HG03571 (cell line): Measurements from ENCODE around the gene MLLT1.

Source experiments
- ATAC-seq: cut with Tn5 transposase; IDR thresholded peaks from one replicate; pipeline ENCODE4 v1.9.1; 2021; ENCODE audit not compliant: unreplicated experiment

Gene MLLT1

DNA sequence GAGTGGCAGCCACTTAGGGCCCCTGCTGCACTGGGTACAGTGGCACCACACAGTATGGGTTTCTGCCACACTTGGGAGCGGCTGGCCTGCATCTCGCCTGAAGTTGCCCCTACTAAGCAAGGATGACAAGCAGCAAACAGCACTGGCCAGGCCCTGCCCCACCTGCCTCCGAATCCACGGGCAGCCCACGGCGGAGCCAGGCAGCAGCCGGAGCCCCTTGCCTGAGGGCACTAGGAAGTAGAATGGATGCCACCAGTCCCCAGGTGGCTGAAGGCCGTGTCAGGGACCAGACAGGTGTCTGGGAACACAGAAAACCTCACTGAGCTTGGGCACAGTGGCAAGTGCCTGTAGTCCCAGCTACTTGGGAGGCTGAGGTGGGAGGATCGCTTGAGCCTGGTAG lies 19.4 kb downstream of the MLLT1 start:
- ATAC-seq, result no peak

DNA sequence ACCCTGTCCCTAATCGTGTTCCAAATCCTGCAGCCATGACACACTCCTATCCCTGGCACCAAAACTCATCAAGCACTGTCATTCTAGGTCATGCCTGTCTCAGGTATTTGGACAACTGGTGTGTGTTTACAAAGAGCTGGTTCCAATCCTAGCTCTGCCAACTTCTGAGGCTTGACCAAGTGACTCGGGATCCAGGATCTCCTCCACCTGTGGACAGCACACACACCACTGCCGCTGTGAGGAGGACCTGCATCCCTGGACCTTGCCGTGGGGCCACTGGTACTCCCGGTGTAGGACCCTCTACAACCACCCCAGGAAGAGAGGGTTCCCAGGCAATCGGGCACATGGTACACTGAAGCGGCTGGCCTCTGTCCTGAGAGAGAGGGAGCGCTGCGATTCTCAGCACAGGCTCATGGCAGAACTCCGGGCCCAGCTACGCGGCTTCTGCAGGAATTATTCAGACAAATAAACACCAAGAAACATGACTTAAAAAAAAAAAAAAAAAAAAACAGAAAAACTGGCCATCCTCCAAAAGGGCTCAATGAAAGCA lies 20.4 kb downstream of the MLLT1 start:
- no peak for ATAC-seq

DNA sequence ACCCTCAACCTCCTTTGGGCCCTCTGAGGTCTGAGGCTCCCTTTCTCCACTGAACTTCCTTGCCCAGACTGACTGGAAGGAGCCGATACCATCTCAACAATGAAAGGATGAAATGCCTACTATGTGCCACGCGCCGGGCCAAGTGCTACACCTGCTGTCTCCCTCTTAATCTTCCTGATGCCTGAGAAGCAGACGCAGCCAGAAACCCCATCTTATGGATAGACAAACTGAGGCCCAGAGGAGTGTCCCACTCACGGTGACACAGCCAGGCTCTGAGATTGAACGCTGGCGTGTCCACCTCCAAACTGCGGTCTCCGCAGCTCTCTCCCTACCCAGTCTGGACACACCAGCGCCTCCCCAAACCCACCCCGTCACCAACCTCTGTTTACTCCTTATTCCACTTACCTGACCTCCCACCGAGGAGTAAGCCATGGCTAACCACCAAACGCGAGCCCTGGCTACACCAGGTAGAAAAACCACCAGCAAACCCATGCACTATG lies 20.9 kb downstream of the MLLT1 start:
- ATAC-seq, result no peak

DNA sequence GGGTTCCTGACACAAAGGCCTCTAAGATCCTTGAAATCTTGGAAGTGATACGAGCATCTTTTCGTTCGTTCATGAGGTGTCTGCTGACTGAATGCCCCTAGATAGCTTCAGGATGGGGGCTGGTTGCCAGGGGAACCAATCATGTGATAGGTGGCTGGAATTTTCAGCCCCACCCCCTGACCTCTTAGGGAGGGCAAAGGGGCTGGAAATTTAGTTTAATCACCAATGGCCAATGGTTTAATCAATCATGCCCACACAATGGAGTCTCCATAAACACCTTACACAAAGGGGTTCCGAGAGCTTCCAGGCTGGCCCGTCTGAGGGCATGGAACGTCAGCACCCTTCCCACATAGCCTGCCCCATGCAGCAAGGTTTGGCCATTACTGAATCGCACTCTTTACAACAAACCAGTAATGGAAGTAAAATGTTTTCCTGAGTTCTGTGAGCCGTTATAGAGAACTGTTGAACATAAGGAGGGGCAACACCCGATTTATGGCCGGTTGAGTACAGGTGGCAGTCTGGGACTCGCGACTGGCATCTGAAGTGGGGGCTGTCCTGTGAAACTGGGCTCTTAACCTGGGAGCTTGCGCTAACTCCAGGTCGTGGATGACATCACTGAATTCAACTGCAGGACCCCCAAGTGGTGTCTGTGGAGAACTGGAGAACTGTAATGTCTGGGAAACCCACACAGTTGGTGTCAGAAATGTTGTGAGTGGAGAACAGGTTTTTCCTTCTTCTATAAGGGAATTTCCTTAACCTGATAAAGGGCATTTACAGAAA lies 25.6 kb downstream of the MLLT1 start:
- ATAC-seq, result no peak

DNA sequence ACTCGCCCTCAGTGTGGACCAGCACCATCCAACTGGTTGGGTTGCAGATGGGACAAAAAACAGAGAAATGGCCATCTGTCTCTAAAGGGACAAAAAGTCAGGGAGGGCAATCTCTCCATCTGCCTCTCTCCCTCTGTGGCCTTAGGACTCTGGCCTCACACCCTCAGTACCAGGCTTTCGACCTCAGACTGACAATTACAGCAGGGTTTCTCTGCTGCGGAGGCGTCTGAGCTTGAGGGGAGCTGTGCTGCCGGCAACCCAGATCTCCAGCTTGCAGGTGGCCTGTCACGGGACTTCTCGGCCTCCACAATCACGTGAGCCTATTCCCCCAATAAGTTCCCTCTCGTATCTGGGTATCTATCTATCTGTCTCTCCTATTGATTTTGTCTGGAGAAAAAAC lies 27.7 kb downstream of the MLLT1 start:
- ATAC-seq, result no peak

DNA sequence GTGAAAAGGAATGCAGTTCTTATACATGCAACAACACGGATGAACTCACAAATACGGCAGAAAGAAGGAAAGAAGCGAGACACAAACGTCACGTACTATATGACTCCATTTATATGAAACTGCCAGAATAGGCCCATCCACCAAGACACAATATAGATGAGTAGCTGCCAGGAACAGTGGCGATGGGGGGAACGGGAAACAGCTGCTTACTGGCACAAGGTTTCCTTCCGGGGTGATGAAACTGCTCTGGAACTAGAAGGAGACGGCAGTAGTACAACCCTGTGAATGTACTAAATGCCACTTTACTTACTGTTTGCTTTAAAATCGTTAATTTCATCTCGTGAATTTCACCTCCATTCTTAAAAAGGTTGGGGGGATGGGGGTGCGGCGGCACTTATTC lies 28.9 kb downstream of the MLLT1 start:
- no peak for ATAC-seq

DNA sequence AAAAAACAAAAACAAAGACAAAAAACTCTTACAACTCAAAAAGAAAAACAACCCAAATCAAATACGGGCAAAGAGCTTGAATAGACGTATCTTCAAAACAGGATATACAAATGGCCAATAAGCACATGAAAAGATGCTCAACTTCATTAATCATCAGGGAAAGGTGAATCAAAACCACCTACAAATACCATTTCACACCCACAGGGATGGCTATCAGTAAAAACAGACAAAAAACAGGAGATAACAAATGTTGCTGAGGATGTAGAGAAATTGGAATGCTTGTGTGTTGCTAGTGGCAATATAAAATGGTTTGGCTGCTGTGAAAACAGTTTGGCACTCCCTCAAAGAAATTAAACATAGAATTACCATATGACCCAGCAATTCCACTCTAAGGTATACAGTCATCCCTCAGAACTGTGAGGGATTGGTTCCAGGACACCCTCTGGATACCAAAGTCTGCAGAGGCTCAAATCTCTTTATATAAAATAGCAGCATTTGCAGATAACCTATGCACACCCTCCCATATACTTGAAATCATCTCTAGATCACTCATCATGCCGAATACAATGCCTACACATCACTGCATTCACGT lies 29.7 kb downstream of the MLLT1 start:
- ATAC-seq, result no peak

DNA sequence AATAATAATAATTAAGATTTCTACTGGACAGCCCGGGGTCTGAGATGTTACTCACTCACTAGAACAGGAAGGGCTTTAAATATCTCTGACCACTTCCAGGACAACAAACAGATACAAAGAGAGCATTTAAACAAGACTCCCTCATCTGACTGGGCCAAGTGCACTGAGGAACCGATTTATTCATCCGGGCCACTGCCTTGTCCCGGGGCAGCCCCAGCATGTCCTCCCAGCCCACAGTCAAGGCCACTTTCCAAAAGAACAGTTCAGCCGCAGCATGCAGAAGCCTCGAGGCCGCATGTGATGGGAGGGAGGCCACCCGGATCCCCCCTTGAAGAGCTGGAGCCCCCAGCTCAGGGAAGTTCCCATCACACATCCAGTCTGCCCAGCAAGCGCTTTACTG lies 30.5 kb downstream of the MLLT1 start:
- ATAC-seq, result no peak

DNA sequence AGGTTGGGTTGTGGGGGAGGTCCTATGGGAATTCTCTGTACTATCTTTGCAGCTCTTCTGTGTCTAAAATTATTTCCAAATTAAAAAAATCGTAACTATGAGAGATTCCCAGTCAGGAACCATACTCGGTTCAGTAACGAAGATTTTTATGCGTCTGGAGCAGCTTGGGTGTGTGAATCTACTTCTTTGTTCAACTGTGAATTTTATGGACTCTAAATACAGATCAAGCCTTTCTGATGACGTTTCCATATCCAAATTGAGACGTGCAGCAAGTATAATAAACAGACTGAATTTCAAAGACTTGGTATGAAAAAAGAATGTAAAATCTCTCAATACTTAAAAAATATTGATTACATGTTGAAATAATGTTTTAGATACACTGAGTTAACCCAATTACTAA lies 30.9 kb downstream of the MLLT1 start:
- no peak for ATAC-seq

DNA sequence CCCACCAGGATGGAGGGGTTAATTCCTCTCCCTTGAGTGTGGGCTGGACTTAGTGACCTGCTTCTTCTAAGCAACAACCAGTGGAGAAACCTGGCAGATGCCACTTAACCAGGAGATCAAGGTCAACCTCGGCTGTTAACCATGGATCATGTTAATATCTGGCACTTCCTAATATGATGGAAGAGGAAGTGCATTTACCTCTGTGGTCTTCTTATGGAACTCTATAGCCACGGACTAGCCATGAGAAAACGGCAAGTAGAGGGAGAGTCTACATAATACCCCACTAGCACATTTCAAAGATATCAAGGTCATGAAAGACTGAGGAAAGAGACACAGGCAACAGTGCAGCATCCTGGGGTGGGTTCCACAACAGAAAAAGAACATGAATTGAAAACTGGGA lies 31.4 kb downstream of the MLLT1 start:
- no peak for ATAC-seq

DNA sequence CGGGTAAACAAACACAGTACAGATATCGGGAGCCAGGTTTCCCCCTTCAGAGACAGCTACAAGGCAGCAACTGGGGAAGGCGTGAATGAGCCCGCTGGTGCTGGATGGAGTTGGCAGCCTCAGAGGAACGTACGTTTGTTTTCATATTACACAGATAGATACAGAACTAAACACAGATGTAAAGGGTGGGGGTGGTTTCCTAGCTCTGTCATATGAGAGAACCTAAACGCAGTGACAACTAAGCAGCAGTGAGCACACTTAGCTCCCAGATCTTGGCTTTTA lies 32.8 kb downstream of the MLLT1 start:
- ATAC-seq, result no peak

DNA sequence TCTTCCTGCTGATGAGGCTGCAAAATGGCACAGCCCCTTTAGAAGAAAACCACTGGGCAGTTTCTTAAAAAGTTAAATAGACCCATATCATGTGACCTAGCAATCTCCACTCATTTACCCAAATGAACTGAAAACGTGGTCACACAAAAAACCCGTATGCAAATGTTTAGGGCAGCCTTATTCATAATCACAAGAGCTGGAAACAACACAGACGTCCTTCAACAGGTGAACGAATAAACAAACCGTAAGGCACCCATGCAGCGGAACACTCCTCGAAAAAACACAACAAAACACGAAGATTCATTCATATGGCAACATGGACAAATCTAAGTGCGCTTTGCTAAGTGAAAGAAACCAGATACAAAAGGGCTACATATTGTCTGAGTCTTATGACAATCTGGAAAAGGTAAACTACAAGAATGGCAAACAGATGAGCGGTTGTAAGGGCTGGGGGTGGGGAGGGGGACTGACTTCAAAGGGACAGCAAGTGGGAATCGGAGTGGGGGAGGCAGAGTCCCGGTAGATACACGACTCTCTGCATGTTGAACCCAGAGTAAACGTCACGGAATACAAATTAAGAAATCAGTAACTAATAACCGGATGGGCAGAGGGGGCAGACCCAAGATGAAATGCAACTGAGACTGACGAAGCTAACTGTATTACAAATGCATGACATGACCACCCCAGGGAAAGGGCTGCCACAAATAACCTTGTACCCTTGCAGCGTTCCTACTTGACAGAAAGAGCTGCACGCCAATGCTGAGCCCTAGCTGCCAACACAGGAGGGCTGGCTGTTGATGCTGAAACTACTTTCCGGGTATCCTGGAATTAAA lies 33.4 kb downstream of the MLLT1 start:
- ATAC-seq, result no peak

DNA sequence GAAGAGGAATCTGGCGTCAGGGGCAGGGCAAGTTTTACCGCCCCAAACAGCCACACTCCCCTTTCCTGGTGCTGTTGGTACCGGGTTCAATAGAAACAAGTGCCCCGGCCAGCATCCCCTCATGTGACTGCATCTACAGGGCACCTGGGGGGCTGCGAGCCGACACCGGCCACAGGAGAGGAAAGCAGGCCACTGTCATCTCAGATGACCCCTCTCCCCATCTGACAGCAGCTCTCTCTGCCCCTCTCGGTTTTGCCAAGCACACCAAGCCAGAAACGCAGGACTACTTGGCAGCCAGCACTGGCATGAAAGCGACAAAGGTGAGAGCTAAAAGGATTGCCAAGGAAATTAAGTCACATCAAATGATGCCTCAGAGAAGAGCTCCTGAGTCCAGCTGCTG lies 37.1 kb downstream of the MLLT1 start:
- no peak for ATAC-seq

DNA sequence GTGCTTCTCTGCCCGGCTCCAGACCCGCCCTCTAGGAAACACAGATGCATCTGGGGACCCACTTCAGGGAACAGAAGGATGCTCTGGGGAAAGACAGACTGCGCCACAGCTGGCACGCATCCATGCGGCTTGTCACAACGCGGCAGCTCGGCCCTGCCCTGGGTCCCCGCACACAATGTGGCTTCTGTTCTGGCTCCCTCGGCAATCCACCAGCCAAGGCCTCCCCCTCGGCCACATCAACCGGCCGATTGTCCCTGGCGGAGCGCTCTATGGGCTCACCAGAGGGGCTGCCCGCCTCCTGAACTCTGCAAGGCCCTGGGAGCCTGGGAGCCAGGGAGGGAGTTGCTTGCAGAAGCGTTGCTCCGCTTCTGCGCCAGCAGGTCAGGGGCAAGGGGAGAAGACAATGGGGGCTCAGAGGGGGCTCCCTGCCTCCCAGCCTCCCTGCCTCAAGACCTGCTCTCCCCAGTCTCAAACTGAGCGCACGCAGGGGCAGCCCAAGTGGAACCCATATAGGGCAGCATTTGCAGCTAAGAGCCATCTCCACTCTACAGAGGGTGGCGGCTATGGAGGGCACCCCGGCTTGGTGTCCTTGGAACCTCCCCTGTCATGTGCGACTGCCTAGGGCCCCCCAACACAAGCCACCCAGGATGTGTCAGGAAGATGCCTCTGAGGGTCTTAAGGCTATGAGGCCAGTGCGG lies 37.9 kb downstream of the MLLT1 start:
- ATAC-seq, result no peak

DNA sequence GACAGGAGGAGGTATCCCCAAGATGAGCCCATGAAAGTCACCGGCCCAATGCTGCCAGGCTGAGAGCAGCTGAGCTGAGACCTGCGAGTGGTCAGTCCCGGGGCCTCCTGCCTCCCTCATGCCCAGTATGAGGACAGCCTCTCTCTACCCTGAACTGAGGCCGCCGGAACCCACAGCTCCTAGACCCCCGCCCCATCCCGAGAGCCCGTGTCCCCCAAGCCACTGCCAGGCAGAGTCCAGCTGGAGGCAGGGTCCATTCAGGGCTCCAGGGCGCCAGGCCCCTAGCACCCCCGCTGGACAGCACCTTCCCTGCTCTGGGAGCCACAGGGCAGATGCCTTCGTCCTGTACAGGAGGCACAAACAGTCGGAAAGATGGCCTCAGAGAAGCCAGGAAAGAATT lies 38.7 kb downstream of the MLLT1 start:
- no peak for ATAC-seq

DNA sequence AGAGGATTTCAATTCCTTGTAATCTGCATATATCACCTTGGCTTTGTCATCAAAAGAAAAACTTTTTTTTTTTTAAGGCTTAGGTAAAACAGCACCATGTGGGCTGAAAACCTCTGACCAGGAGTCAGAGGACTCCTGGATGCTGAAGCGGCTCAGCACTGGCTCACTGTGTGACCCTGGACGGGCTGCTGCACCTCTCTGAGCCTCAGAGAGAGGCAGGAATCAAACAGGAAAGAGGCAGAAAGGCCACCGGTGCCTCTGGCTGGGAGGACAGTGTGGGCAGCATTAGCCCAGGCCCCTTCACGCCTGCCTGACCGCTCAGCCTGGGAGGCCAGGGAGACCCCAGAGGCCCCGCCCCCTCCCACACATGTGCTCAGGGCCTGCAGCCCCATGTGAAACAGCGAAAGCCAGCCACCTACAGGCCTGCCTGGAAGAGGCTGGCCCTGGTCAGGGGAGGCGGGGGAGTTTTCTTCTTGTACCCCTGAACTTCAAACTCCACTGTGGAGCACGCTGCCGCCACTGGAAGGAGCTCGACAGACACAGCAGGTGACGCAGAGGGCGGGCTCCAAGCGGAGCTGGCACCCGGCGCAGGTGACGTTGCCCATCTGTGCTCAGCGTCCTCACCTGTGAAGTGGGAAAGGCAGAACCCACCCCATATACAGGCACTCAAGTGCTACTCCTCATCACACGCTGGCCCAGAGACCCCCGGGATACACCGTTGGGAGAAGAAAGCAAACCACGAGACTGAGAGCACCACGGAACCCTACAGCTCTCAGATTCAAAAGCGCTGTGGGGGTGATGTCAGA lies 39.7 kb downstream of the MLLT1 start:
- ATAC-seq, result no peak

DNA sequence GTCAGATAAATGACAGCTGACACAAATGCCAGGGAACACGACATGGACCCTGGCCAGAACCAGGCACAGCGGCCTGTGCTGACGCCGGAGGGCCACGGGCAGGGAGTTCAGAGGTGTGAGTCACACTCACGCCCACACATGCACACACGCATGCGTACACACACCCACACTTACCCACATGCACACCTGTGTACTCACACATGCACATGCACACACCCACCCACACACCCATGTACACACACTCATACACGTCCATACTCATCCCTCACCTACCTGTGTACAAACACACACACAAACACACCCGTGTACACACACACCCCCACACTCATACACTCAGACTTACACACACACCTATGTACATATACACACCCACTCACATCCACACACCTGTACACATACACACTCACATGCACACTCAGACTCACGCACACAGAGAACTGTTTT lies 40.4 kb downstream of the MLLT1 start:
- no peak for ATAC-seq

DNA sequence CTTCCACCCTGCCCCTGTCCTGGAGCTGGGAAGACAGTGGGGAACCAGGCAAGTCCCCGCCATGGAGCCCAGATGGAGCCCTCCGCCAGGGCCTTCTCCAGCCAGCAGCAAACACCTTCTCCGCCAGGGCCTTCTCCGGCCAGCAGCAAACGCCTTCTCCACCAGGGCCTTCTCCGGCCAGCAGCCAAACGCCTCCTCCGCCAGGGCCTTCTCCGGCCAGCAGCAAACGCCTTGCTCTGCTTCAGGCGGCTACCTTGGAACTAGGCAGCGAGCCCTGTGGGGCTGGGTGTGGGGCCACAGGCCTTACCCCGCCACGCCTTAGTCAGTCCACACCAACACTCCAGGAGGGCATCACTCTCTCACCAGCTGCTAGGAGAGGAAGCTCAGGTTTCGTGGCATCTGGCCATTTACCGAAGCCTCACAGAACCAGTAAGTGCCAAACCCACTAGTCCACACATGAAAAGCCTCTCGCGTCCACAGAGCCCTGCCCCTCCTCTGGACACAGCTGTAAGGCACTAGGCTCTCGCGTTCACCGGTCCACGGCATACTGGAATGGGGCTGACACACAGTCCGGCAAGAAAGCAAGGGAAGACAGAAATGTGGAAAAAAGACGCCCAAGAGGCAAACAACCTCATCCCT lies 41.0 kb downstream of the MLLT1 start:
- ATAC-seq, result no peak

DNA sequence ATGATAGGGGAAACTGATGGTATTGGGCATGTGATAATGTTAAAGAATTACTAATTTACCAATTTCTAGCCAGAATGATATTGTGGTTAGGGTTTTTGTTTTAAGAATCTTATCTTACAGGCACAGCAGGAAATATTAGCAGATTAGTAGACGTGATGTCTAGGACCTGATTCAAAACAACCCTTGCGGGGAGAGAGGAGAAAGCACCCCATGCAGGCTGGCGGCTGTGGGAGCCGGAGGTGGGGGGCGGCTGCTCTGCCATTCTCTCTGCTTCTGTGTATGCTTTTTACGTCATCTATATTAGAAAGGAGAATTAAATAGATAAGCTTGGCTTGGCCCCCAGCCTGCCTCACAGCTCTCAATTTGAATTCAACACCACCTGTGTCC lies 41.5 kb downstream of the MLLT1 start:
- no peak for ATAC-seq
